Gastrocnemius medialis (tissue), 4 donors: Measurements from ENCODE around the gene PRKG1. TPM values are rescaled to one million over a fixed set of nuclear protein-coding genes. Genes with fewer than 3 reads are reported as not detected.

Source experiments
- ATAC-seq, 2 donors: fragments of 150-250 bp; one replicate each; pipeline ENCODE4 v1.9.1; 2016
- DNase-seq, 2 donors: peaks; one replicate each; pipeline ENCODE4 v3.0.0-alpha.2; 2019
- H3K27ac ChIP-seq, 4 donors: fragments of 200-600 bp; sonication (generic); 1 replicate in 1 of 4; 2 replicates in 3 of 4; pipeline ENCODE4 v1.5.1; 2016 to 2018; ENCODE audit warnings: mild to moderate bottlenecking in 2 of 4, moderate library complexity in 1 of 4
- H3K27me3 ChIP-seq, 3 donors: fragments of 200-600 bp; sonication (generic) in 2 of 3; 1 replicate in 1 of 3; 2 replicates in 2 of 3; pipeline versions ENCODE4 v1.5.1 to v1.6.0; 2016 to 2019; ENCODE audit warnings: mild to moderate bottlenecking in 1 of 3, moderate library complexity in 1 of 3
- H3K36me3 ChIP-seq, 2 donors: fragments of 200-600 bp; sonication (generic) in 1 of 2; one replicate each; pipeline ENCODE4 v1.5.1; 2017 to 2018
- H3K4me1 ChIP-seq, 2 donors: fragments of 200-600 bp; sonication (generic) in 1 of 2; one replicate each; pipeline ENCODE4 v1.5.1; 2016 to 2017; ENCODE audit warnings: mild to moderate bottlenecking in 2 of 2
- H3K4me3 ChIP-seq, 4 donors: fragments of 200-600 bp; sonication (generic) in 3 of 4; 1 replicate in 1 of 4; 2 replicates in 3 of 4; pipeline ENCODE4 v1.5.1; 2016 to 2019; ENCODE audit warnings: mild to moderate bottlenecking in 2 of 4
- H3K9me3 ChIP-seq, 3 donors: fragments of 200-600 bp; sonication (generic) in 2 of 3; 1 replicate in 1 of 3; 2 replicates in 2 of 3; pipeline ENCODE4 v1.5.1; 2016 to 2019
- POLR2A ChIP-seq, 2 donors: fragments of 450-650 bp; IDR thresholded peaks; one replicate each; pipeline ENCODE4 v1.6.1; 2017; ENCODE audit warnings: antibody characterized with exemption in 2 of 2, mild to moderate bottlenecking in 2 of 2, moderate library complexity in 2 of 2
- in situ Hi-C, 4 donors: fragments of 200-750 bp; cut with MboI; loops; one replicate each; pipeline versions ENCODE4 v1.15.0 to v1.8.0; 2017; ENCODE audit warnings: low sequenced_read_pairs in 4 of 4
- intact Hi-C: fragments of 100-400 bp; cut with DNase I; formaldehyde crosslinking; loops from one replicate; pipeline ENCODE4 v1.15.1; 2023; ENCODE audit warnings: low total_unique reads
- total RNA-seq, 4 donors: library from RNA; depleted of rRNA; stranded (reverse); fragments of >200 nt; gene quantifications; one replicate each; pipeline versions ENCODE4 v1.1.0 to v1.2.3, GENCODE V29; 2016
- TF ChIP-seq, protein P1 (sequence below), 5 experiments: fragments of 450-650 bp in 3 of 5; fragments of 200-600 bp in 2 of 5; sonication (generic) in 2 of 5; IDR thresholded peaks in 4 of 5; conservative IDR thresholded peaks in 1 of 5; 1 replicate in 4 of 5; 2 replicates in 1 of 5; pipeline ENCODE4 v1.5.1; 2016 to 2019; ENCODE audit warnings: antibody characterized with exemption in 5 of 5, mild to moderate bottlenecking in 3 of 5, moderate library complexity in 3 of 5

PRKG1 gene
- total RNA-seq, 4 donors from 2014 or later: 10.4 to 39.4 (median 25.1) TPM

GRCh38 chr10:52316500-52316899 lies 1242.2 kb downstream of the PRKG1 start:
- no peak for TF ChIP-seq POLR2A (IDR thresholded peaks at IDR 0.05)
- TF ChIP-seq, protein P1, sequence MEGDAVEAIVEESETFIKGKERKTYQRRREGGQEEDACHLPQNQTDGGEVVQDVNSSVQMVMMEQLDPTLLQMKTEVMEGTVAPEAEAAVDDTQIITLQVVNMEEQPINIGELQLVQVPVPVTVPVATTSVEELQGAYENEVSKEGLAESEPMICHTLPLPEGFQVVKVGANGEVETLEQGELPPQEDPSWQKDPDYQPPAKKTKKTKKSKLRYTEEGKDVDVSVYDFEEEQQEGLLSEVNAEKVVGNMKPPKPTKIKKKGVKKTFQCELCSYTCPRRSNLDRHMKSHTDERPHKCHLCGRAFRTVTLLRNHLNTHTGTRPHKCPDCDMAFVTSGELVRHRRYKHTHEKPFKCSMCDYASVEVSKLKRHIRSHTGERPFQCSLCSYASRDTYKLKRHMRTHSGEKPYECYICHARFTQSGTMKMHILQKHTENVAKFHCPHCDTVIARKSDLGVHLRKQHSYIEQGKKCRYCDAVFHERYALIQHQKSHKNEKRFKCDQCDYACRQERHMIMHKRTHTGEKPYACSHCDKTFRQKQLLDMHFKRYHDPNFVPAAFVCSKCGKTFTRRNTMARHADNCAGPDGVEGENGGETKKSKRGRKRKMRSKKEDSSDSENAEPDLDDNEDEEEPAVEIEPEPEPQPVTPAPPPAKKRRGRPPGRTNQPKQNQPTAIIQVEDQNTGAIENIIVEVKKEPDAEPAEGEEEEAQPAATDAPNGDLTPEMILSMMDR (IDR thresholded peaks at IDR 0.05 in 4 of 5, conservative IDR thresholded peaks at IDR 0.05 in 1 of 5): no peak
- H3K27me3 ChIP-seq: peaks cover 0 to 7% (median 0%) of the 10 kb centered on the region in 3 donors
- H3K9me3 ChIP-seq: no peaks in the 10 kb centered on the region
- peaks cover 8 to 21% of the 10 kb centered on the region in 2 donors for H3K4me1 ChIP-seq
- H3K4me3 ChIP-seq: no peak overlapping the region
- H3K27ac ChIP-seq: no peak overlapping the region
- ATAC-seq: no peak
- no peak for DNase-seq
- in situ Hi-C loops: loop anchor here in 1 of 4 donors (10.0 kb wide), 1 partner anchor 168 kb away; no protein-coding TSS in a partner anchor
- no peaks in the 10 kb centered on the region for H3K36me3 ChIP-seq
- intact Hi-C loops: loop anchor here (10.0 kb wide), 1 partner anchor 338 kb away; no protein-coding TSS in a partner anchor

- H3K4me3 ChIP-seq: no peak overlapping the region
- H3K36me3 ChIP-seq: no peaks in the 10 kb centered on the region
- no peak for DNase-seq
- H3K27ac ChIP-seq: no peak overlapping the region
- ATAC-seq: no peak
- TF ChIP-seq, protein P1 (IDR thresholded peaks at IDR 0.05 in 4 of 5, conservative IDR thresholded peaks at IDR 0.05 in 1 of 5): no peak
- TF ChIP-seq POLR2A (IDR thresholded peaks at IDR 0.05): no peak
- in situ Hi-C loops (loop anchor here in 1 of 4 donors (10.0 kb wide), 1 partner anchor 167 kb away; no protein-coding TSS in a partner anchor), intact Hi-C loops (loop anchor here (10.0 kb wide), 1 partner anchor 337 kb away; no protein-coding TSS in a partner anchor)
- peaks cover 5 to 16% of the 10 kb centered on the region in 2 donors for H3K4me1 ChIP-seq
- H3K27me3 ChIP-seq: peaks cover 0 to 4% (median 0%) of the 10 kb centered on the region in 3 donors
- H3K9me3 ChIP-seq: no peaks in the 10 kb centered on the region
These were observed 1243.9 kb downstream of the PRKG1 start for GRCh38 chr10:52318136-52318701.

DNA sequence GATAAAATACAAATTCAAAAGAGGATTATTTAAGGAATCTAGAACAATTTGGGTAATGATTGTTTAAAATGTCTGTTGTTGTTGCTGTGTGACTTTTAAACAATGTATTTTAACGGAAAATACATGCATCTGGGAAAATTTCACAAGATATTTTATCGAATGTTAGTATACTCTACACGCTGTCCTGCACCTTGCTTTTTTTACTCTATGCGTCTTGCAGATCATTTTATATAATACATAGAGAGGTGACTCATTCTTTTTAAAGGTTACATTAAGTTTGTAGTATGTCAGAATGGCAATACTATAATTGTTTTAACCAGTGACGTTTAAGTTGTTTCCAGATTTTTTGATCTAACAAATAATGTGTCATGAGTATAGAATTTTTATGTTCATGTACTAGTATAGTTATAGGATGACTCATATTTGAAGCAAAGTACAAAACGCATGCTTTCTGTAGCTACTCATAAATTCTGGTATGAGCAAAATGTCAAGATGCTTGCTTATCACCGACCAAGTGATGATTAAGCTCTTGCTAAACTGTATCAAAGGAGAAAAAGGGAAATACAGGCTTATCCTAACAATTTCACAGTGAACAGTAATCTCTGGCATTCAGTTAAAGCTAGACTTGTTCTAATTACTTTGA lies 1244.7 kb downstream of the PRKG1 start:
- no peak for ATAC-seq
- Histone ChIP-seq H3K36me3 (no peaks in the 10 kb centered on the region), H3K27ac (no peak overlapping the region), H3K27me3 (peaks cover 0 to 2% (median 0%) of the 10 kb centered on the region in 3 donors), H3K4me3 (no peak overlapping the region), H3K9me3 (no peaks in the 10 kb centered on the region), H3K4me1 (peaks cover 0 to 9% of the 10 kb centered on the region in 2 donors)
- no peak for DNase-seq
- intact Hi-C loops (loop anchor here (10.0 kb wide), 1 partner anchor 336 kb away; no protein-coding TSS in a partner anchor), in situ Hi-C loops (loop anchor here in 1 of 4 donors (10.0 kb wide), 1 partner anchor 166 kb away; no protein-coding TSS in a partner anchor)
- TF ChIP-seq, protein P1 (IDR thresholded peaks at IDR 0.05 in 4 of 5, conservative IDR thresholded peaks at IDR 0.05 in 1 of 5): no peak
- no peak for TF ChIP-seq POLR2A (IDR thresholded peaks at IDR 0.05)

DNA sequence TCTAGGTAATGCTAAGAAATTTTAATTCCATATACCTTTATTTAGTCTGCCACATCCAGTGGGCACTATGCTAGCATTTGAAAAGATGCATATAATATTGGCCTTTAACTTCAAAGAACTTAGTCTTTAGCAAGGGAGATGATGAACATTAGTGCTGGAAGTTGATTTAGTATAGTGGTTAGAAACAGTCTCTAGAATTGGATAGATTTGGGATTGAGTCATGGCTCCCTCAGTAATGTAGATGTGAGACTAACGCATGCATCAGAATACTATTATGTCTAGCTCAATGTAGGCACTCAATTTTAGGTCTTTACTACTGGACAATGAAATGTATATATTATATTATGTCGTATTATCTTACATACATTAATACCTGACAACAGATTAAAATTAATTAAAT lies 1245.6 kb downstream of the PRKG1 start:
- Histone ChIP-seq H3K27me3 (no peaks in the 10 kb centered on the region), H3K36me3 (no peaks in the 10 kb centered on the region), H3K27ac (no peak overlapping the region), H3K4me1 (no peaks in the 10 kb centered on the region), H3K4me3 (no peak overlapping the region), H3K9me3 (no peaks in the 10 kb centered on the region)
- ATAC-seq: no peak
- intact Hi-C loops (loop anchor here (10.0 kb wide), 1 partner anchor 335 kb away; no protein-coding TSS in a partner anchor), in situ Hi-C loops (loop anchor here in 1 of 4 donors (10.0 kb wide), 1 partner anchor 165 kb away; no protein-coding TSS in a partner anchor)
- no peak for DNase-seq
- no peak for TF ChIP-seq POLR2A (IDR thresholded peaks at IDR 0.05)
- TF ChIP-seq, protein P1 (IDR thresholded peaks at IDR 0.05 in 4 of 5, conservative IDR thresholded peaks at IDR 0.05 in 1 of 5): no peak
